Activated CD8-positive, alpha-beta memory T cell treated with anti-CD3 and anti-CD28 coated beads, Interleukin-2, amount 50 U/mL, for 1 hour (primary cell): ENCODE measurements around the gene TACC2.

Experiments
- DNase-seq: peaks from one replicate; pipeline ENCODE4 v3.0.0-alpha.2; 2020; ENCODE audit errors: extremely low read depth

TACC2 gene

DNA sequence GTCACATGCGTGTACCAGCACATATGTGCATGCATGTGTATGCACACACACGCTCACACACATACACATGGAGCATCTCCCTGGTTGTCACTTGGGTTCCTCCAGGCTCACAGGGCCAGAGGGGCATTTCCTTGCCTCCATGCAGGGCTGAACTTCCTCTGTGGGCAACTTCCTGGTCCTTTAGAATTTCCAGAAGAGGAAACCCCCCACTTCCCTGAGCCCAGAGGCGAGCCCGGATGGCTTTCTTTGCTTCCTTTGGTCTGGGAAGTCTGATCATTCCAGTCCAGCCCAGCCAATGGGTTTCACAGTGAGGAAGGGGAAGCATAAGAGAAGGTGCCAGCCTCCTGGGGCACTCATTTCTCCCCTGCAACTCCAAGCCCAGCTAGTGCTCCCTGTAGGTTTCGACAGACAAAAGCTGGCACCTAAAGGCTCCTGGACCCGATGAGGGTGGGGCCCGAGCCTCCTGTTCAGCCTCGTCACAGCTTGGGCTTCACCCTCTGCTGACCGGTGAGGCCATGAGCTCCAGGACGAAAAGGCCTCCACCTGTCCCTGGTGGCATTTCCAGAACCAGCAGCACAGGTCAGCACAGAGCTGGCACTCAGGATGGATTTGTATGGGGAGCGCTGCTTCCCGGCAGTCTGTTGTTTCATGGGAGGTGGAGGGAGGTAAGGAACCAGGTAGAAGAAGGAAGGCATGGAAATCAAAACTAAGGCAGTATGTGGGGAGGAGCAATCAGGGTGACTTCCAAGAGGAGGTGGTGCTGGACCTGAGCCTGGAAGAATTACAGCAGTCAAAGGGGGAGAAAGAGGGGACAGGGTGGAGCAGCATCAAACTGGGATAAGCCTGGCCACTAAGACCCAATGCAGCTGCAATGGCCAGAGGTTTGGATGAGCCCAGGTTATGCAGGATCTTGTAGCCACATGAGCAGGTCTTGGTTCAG is 305.8 kb downstream of the TACC2 start:
- no peak for DNase-seq

DNA sequence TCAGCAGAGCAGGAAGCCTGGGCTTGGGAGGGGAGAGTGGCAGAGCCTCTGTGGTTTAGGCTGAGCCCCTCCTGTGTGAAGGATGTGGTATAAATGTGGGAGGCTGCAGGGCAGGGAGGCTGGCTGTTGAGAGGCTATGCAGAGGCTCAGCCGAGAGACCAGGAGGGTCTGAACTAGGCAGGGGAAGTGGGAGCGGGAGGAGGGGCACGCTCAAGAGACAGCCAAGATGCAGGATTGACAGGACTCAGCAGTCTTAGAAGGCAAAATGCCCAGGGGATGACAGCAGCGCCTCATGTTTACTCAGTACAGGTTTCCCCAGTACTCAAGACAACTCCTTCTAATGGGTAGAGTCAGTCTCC is 306.5 kb downstream of the TACC2 start:
- no peak for DNase-seq

DNA sequence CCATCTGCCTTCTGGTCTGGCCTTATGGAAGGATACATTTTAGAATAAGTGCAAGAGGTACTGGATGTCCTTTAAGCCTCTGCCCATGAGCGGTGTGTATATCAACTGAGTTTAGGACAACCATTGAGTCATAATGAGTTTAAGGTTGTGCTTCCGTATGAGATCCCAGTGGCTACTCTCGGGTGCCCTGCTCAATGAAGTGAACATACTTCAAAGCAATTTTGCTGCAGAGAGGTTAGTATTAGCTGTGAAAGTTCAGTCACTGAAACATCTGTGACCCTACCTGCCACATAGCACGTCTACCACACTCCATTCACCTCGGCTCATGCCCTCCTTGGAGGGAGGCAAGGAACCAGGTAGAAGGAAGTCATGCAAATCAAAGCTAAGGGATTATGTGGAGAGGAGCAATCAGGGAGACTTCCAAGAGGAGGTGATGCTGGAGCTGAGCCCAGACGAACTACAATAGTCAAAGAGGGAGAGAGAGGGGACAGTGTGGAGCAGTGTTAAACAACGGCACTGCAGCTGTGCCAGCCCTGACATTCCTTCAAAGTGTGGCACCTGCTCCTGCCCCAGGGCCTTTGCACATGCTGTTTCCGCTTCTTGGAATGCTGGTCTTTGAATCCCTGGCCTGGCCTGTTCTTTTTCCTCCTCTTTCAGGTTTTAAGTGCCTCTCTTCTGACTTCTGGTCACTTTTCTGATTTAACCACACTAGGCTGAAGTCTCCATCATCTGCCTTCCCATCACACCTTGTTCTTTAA is 307.6 kb downstream of the TACC2 start:
- no peak for DNase-seq

DNA sequence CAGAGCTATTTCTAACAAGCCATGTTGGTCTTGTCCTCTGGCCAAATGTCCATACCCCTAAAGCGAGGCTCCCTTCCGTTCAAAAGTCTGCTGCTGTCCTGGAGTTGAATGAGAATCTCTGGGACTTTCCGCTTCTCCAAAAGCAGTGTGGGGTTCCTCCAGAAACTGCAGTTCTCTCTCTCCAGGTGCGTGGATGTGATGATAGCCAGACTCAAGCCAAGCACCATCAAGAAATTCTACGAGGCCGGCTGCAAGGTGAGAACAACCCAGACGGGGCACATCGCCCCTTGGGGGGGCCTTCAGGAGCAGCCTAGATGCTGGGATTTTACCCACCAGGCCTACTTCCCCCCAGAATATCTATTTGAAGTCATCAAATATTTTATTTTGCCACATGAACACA is 308.6 kb downstream of the TACC2 start:
- DNase-seq: no peak

DNA sequence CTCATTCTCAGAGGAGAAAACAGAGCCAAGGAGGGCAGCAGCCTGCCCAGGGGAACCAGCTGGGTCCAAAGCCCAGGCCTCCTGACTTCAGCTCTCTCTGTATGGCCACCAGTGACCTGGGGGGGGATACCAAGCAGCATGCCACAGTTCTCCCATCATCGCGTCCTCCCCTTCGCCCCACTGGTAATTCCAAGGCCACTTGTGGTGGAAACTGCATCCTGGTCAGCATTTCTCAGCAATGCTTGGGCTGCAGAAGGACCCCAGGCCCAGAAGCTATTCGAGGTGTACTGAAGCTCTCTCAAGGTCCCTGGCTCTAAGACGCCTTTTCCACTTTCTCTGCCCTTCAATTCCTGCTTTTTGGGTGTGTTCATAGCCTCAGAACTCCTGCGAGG is 309.2 kb downstream of the TACC2 start:
- no peak for DNase-seq

DNA sequence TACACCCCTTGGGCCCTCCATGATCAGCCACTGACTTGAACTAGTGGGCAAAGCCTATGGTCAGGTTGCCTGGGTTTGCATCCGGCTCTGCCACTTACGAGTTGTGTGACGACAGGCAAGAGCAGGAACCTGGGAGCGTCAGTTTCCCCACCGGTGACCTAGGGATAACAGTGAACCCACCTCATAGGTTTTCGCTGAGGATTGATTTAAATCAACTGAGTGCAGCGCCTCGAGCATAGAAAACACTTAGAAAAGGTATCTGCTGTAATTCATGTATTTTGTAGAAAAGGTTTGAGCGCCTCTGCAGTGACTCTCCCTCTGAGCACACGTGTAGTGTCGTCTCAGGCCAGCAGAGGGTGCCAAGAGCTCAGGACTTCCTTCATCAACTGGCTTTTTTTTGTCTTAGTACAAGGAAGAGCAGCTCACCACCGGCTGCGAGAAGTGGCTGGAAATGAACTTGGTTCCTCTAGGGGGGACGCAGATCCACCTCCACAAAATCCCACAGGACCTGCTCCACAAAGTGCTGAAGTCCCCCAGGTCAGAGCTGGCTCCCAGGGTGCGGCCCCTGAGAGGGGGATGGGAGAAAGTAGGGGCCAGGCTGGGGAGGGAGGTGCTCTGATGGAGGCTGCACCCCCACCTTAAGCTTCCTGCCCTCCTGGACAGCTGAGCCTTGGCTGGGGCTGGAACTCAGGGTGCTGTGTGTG is 309.8 kb downstream of the TACC2 start:
- peak; percentile 21 for DNase-seq

DNA sequence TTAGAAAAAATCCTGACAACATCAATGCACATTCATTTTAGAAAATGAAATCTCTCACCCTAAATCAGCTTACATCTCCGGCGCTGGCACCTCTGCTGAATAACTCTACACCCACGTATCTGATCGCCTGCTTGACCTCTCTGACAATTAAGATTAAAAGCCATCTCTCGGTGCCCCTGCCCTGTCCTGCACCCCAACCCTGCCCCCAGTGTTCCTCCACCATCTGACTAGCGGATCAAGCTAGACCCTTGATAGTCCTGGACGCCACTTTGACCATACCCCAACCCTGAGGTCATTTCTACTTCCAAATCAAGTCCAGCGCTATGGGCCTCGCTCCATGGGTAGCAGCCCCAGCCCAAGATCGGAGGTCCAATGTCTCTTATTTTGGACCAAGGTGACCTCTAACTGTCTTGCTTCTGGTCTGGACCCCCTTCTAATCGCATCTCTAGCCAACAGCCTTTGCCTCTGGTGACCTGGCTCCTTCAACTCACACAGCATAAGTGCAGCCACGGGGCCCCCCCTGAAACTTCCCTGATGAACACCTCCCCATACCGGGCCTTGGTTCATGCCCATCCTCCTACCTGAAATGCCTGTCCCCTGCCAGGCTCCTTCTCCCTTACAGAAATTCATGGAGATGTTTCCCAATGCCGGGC is 310.6 kb downstream of the TACC2 start:
- no peak for DNase-seq

DNA sequence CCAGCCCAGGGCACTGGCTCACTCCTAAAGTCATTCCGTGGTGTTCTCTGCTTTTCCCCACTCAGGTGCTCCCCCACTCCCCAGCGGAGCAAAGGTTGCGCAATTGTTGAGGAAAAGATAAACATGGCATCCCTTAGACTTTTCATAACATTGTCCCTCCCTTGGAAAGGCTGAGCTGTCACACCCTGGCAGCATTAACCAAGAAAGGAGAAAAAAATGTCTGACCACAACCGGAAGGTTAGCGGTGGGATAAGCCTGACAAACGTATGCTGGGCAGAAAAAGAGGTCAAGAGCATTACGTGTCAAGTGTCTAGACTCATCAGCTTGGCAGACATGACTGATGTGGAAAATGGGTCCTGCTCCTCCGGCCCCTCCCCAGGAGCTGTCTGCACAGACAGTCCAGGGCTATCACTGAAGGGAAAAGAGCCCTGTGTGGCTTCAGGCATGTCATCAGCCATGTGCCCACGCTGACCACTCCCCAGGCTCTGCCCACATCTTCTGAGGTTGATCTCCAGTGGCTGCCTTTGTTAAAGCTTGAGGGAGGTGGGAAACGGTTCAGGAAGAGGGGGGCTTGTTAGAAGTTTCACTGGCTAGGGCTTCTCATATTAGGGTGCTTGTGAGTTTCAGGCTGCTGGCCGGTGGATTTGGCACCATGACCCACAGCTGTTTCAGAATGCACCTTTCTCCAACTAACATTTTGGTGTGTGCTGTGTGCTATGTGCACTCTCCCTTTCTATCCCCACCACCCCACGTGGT is 312.3 kb downstream of the TACC2 start:
- no peak for DNase-seq

DNA sequence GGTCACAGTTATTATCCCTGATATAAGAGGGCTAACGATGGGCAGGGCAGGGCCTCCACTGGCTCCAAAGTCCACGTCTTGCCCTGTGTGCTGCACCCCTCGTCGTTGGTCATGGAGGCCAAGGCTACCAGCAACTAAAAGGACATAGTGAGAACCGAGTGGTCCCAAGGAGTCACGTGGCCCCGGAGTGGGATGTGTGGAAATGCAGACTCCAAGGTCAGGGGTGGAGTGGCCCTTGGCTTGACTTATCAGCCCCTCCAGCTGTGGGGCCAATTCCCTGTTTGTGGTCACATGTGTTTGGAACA is 312.8 kb downstream of the TACC2 start:
- no peak for DNase-seq

DNA sequence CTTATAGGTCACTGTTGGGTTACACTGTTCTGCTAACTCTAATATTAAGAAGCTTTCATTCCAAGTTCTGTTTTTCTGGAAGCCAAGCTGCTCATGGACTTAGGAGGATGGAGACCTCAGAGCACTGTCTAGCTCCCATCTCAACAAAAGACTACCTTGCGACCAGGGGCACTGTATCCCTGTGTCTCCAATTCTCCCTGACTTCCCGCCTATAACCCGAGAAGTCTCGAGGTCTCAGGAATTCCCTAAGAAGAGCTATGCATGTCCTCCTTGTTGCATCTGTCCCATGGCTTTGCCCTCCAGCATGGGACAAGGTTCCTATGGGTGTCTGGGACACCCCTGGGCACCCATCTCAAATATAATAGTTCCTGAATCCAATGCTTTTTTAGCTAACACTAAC is 313.4 kb downstream of the TACC2 start:
- no peak for DNase-seq

DNA sequence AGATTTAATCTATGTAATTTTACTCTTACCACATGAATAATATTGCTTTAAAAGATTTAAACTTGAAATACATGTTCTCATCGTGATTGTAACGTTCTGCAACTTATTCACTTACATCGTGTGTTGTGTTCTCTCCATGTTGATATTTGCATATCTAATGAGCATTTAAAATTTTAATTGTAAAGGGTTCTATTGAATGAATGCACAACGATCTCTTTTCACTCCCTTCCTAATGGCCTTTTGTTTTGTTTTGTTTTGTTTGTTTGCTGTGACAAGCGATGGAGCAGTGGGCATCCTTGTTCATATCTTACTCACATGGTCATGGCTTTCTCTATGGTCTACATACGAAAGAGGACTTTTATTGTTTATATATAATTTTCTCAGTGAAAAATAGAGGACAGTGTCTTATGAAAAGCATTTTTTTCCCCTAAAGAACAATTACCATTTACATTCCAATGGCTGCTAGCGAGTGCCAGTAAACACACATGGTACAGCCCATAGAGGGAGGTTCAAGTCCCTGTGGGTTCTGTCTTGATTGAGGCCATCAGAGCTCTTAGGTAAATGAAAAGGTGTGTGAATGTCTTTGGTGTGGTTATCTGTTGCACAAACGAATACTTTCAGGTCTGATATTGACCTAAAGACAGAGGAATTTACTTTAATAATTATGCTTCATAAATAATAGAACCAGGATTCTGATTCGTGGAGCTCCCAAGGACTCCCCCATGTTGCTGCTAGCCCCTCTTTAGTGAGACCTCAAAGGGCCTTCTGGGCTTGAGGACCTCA is 314.5 kb downstream of the TACC2 start:
- DNase-seq: no peak
